PFSK-1 (cell line): ENCODE measurements around the gene MLIP.

Experiments used
- FOXP2 ChIP-seq: optimal IDR thresholded peaks from 2 replicates; pipeline ENCODE3; 2011; ENCODE audit warnings: borderline replicate concordance, control low read depth, inconsistent platforms; ENCODE audit not compliant: insufficient read depth; ENCODE audit errors: extremely low read length, extremely low read depth
- POLR2AphosphoS5 ChIP-seq: IDR thresholded peaks from 2 replicates; pipeline ENCODE4 v1.6.1; 2012; ENCODE audit warnings: low read depth, mild to moderate bottlenecking, control low read depth, low read length, moderate library complexity
- SIN3A ChIP-seq: IDR thresholded peaks from 2 replicates; pipeline ENCODE4 v1.6.1; 2012; ENCODE audit warnings: mild to moderate bottlenecking, low read length, moderate library complexity, borderline replicate concordance; ENCODE audit not compliant: insufficient read depth
- TAF1 ChIP-seq: IDR thresholded peaks from 2 replicates; pipeline ENCODE4 v1.6.1; 2012; ENCODE audit warnings: low read length, control low read depth, borderline replicate concordance; ENCODE audit not compliant: insufficient read depth
- TF ChIP-seq, protein P1 (sequence below), 2 experiments: IDR thresholded peaks; 2 replicates each; pipeline versions ENCODE4 v1.6.1 to v1.8.0; 2011 to 2012; ENCODE audit warnings: low read depth in 2 of 2, low read length in 2 of 2, control low read depth in 1 of 2, inconsistent platforms in 1 of 2, mild to moderate bottlenecking in 1 of 2, moderate library complexity in 1 of 2; ENCODE audit not compliant: insufficient read depth in 1 of 2

The MLIP gene

DNA sequence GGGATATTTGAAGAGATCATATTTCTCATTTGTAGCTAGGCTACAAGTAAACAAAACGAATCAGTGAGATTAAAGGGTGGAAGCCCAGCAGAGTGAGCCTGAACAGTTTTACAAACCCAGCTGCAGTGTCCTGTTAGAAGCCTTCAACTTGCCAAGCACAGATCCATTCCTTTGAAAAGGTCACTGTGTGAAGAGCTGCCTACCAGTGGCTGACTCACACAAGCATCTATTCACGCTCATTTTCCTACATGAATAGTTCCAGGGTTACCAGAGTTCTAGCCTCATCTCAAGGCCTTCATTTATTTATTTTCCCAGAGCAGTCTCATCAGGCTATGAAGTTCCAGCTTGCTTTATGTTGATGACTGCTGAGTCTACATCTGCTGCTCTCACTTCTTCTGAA is 25.7 kb upstream of the MLIP start:
- TF ChIP-seq POLR2AphosphoS5 = no peak
- no peak for TF ChIP-seq TAF1
- TF ChIP-seq FOXP2 = no peak
- TF ChIP-seq SIN3A = no peak
- TF ChIP-seq, protein P1, sequence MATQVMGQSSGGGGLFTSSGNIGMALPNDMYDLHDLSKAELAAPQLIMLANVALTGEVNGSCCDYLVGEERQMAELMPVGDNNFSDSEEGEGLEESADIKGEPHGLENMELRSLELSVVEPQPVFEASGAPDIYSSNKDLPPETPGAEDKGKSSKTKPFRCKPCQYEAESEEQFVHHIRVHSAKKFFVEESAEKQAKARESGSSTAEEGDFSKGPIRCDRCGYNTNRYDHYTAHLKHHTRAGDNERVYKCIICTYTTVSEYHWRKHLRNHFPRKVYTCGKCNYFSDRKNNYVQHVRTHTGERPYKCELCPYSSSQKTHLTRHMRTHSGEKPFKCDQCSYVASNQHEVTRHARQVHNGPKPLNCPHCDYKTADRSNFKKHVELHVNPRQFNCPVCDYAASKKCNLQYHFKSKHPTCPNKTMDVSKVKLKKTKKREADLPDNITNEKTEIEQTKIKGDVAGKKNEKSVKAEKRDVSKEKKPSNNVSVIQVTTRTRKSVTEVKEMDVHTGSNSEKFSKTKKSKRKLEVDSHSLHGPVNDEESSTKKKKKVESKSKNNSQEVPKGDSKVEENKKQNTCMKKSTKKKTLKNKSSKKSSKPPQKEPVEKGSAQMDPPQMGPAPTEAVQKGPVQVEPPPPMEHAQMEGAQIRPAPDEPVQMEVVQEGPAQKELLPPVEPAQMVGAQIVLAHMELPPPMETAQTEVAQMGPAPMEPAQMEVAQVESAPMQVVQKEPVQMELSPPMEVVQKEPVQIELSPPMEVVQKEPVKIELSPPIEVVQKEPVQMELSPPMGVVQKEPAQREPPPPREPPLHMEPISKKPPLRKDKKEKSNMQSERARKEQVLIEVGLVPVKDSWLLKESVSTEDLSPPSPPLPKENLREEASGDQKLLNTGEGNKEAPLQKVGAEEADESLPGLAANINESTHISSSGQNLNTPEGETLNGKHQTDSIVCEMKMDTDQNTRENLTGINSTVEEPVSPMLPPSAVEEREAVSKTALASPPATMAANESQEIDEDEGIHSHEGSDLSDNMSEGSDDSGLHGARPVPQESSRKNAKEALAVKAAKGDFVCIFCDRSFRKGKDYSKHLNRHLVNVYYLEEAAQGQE (IDR thresholded peaks at IDR 0.05; ENCODE audit: insufficient read depth in 1 of 2, low read depth in 2 of 2, low read length in 2 of 2) = no peak

GRCh38 chr6:54086439-54086838 is 24.8 kb upstream of the MLIP start:
- TF ChIP-seq SIN3A (no peak), POLR2AphosphoS5 (no peak), FOXP2 (no peak), TAF1 (no peak)
- TF ChIP-seq, protein P1 (IDR thresholded peaks at IDR 0.05; ENCODE audit: insufficient read depth in 1 of 2, low read depth in 2 of 2, low read length in 2 of 2) = no peak

DNA sequence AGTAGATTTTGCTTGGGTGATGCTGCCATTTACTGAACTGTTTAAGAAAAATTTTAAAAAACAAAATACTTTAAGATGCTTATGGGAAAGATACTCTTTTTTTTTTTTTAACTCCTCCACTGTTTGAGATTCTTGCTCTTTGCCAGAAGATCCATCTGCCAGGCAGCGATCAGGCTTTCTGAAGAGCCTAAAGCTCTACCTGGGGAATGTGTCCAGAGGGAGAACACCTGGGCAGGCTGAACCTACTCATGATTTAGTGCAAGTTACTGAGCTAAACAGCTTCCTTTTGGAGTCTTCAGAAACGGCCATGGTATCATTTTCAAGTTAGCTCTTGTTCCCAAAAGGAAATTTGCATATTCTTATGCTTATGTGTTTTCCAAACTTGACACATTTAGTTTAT is 23.5 kb upstream of the MLIP start:
- TF ChIP-seq FOXP2 (no peak), TAF1 (no peak), POLR2AphosphoS5 (no peak), SIN3A (no peak)
- TF ChIP-seq, protein P1 (IDR thresholded peaks at IDR 0.05; ENCODE audit: insufficient read depth in 1 of 2, low read depth in 2 of 2, low read length in 2 of 2) = no peak

DNA sequence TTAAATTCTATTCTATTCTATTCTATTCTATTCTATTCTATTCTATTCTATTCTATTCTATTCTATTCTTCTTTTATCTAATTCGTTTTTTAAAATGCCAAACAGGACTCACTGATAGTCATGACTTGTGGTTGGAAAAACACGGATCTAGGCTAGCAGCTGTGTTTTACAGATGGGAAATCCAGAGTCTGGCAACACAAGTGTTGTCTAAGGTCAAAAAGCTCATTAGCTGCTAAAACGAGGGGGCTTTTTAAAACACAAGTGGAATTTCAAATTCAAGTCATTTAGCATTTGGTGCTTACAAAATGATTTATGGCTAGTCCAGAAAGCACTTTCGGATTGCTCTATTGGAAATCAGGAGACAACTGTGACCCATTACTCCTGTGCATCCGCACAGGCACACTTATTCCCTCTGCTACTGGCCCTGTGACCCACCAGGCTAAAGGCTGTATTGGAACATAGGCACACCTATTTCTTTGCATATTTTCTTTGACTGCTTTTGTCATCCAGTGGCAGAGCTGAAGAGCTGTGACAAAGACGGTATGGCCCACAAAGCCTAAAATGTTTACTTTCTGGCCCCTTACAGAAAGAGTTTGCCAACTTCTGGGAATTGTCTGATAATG is 17.8 kb upstream of the MLIP start:
- TF ChIP-seq, protein P1 (IDR thresholded peaks at IDR 0.05; ENCODE audit: insufficient read depth in 1 of 2, low read depth in 2 of 2, low read length in 2 of 2) = no peak
- TF ChIP-seq FOXP2 (no peak), POLR2AphosphoS5 (no peak), SIN3A (no peak), TAF1 (no peak)

DNA sequence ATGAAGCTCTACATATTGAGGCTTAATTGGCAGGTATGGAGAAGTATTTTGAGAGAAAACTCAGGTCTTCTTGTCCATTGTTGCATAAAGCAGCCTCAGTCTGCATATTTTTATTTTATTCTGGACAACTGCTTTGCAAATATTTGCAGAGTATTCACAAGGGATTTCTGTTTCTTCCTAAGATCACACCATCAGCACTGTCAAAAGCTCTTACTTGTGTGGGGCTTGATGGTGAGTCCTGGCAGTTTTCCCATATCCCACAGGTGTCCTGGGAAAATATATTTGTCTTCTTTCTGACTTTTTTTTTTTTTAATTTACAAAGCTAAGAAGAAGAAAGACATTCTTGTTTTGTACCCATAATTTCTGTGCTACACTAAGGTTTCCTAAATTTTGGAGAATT is 16.9 kb upstream of the MLIP start:
- TF ChIP-seq FOXP2 (no peak), POLR2AphosphoS5 (no peak), SIN3A (no peak), TAF1 (no peak)
- TF ChIP-seq, protein P1 (IDR thresholded peaks at IDR 0.05; ENCODE audit: insufficient read depth in 1 of 2, low read depth in 2 of 2, low read length in 2 of 2) = no peak
